ENCODE data around the gene NOSTRIN.
A peak's percentile ranks its signal among the peaks of the same experiment; 100 is the strongest.

NOSTRIN gene

GRCh38 chr2:168890006-168890782, 87.8 kb downstream of the NOSTRIN start, which contains the start of gene SPC25 (continued):
- no peak for TF ChIP-seq TSHZ1 (tag by site-specific recombination; IDR thresholded peaks at IDR 0.05; ENCODE audit: borderline replicate concordance)
- TF ChIP-seq ZSCAN30 (tag by site-specific recombination; IDR thresholded peaks at IDR 0.05) = no peak
- TF ChIP-seq ZNF398 (tag by site-specific recombination; IDR thresholded peaks at IDR 0.05) = no peak
- TF ChIP-seq ZSCAN4 (tag by site-specific recombination; IDR thresholded peaks at IDR 0.05) = no peak
- no peak for TF ChIP-seq ZNF394 (tag by site-specific recombination; IDR thresholded peaks at IDR 0.05; ENCODE audit: borderline replicate concordance)
- no peak for TF ChIP-seq ZNF311 (tag by site-specific recombination; IDR thresholded peaks at IDR 0.05; ENCODE audit: borderline replicate concordance)
- no peak for TF ChIP-seq BCL11B (tag by site-specific recombination; IDR thresholded peaks at IDR 0.05; ENCODE audit: low read depth)
- TF ChIP-seq ZNF324 (tag by site-specific recombination; IDR thresholded peaks at IDR 0.05) = 0 out of 2 replicates have a peak, but pooled peaks have one; percentile 24

- H3K4me1 ChIP-seq (ENCODE audit: control insufficient read depth, insufficient read depth, low read length) = no peaks in the 10 kb centered on the region
- POLR2A ChIA-PET = no interaction called here
- peaks cover 5 to 12% of the 10 kb centered on the region in 2 experiments; a peak in 2 of 3 replicates for H3K36me3 ChIP-seq (ENCODE audit: control insufficient read depth in 2 of 2, insufficient read depth in 1 of 2, low read length in 2 of 2)
- CTCF ChIA-PET = no interaction called here
- no peak overlapping the region for H3K27ac ChIP-seq (ENCODE audit: extremely low read depth, low read depth, low read length)
- TF ChIP-seq GLI4 (tag by site-specific recombination; IDR thresholded peaks at IDR 0.05) (no peak), ZNF2 (tag by site-specific recombination; IDR thresholded peaks at IDR 0.05) (no peak), GFI1B (tag by site-specific recombination; IDR thresholded peaks at IDR 0.05) (no peak), SP7 (tag by site-specific recombination; IDR thresholded peaks at IDR 0.05) (no peak), YY1 (tag by site-specific recombination; IDR thresholded peaks at IDR 0.05) (no peak), ZNF658 (tag by site-specific recombination; IDR thresholded peaks at IDR 0.05) (no peak), ZNF341 (tag by site-specific recombination; IDR thresholded peaks at IDR 0.05; ENCODE audit: low read depth) (no peak), HIC1 (tag by site-specific recombination; IDR thresholded peaks at IDR 0.05) (no peak), ZNF404 (tag by site-specific recombination; IDR thresholded peaks at IDR 0.05) (no peak)
- H3K4me3 ChIP-seq (ENCODE audit: low read depth, low read length) = no peak overlapping the region
- H3K9me3 ChIP-seq (ENCODE audit: control insufficient read depth, insufficient read depth, low read depth, low read length) = no peaks in the 10 kb centered on the region
Measured at GRCh38 chr2:168892327-168892726, 89.9 kb downstream of the NOSTRIN start.

All from HEK293 (cell line).